ENCODE results near the gene TRMT61A. TPM values are rescaled to one million over a fixed set of nuclear protein-coding genes. Genes with fewer than 3 reads are reported as not detected.

The TRMT61A gene
- total and polyA plus RNA-seq, 10 of the 15 experiments (the other 5 are each of a cell fraction or from before 2014, with no cell fraction given) = 0.11 to 21.9 (median 11.4) TPM

Small RNA genes lying within 50 kb of the gene (small RNA-seq; reads per million reads assigned to genes)
- gene RNU4-68P (not detected), gene RNU7-160P (not detected)

Other genes with a start within 250 kb of the TRMT61A start
Only the 7 nearest of the 8 such genes appear.
- 39.6 and 43.3 TPM in 2 replicates for gene MARK3, start 143.8 kb upstream of the TRMT61A start, total RNA-seq (2014; rRNA removed)
- gene MARK3, start 143.8 kb upstream of the TRMT61A start, total RNA-seq (2014; rRNA removed; fragmentation: Illumina TruSeq; extraction: Trizol) = 48.0 and 48.3 TPM in 2 replicates
- gene MARK3, start 143.8 kb upstream of the TRMT61A start, total RNA-seq (2021) = 51.9 and 59.3 TPM in 2 replicates
- gene MARK3, start 143.8 kb upstream of the TRMT61A start, polyA plus RNA-seq (2011; rRNA removed) = 75.1 and 85.6 TPM in 2 replicates
- 50.7 and 52.0 TPM in 2 replicates for gene MARK3, start 143.8 kb upstream of the TRMT61A start, polyA plus RNA-seq (2014; fragmentation: Illumina TruSeq; extraction: Trizol)
- gene MARK3, start 143.8 kb upstream of the TRMT61A start, polyA plus RNA-seq (2014; fragmentation: Nextera tagmentation; extraction: Ambion mirVana) = 10 to 100 TPM; 10.7 to 19.8 TPM
- 43.2 and 49.9 TPM in 2 replicates for gene MARK3, start 143.8 kb upstream of the TRMT61A start, polyA plus RNA-seq (2014; rRNA removed)
- 10 to 100 TPM; 28.6 to 31.0 TPM for gene MARK3, start 143.8 kb upstream of the TRMT61A start, polyA plus RNA-seq (2016; fragmentation: Nextera tagmentation; extraction: Ambion mirVana)
- gene CKB, start 6.4 kb upstream of the TRMT61A start, total RNA-seq (2014; rRNA removed) = 2.0 and 5.2 TPM in 2 replicates
- gene CKB, start 6.4 kb upstream of the TRMT61A start, total RNA-seq (2014; rRNA removed; fragmentation: Illumina TruSeq; extraction: Trizol) = 0.37 and 0.40 TPM in 2 replicates
- gene CKB, start 6.4 kb upstream of the TRMT61A start, total RNA-seq (2021) = 3.6 and 5.5 TPM in 2 replicates
- 4.9 and 6.1 TPM in 2 replicates for gene CKB, start 6.4 kb upstream of the TRMT61A start, polyA plus RNA-seq (2011; rRNA removed)
- 0.46 TPM in 1 of 2 replicates, not detected in the other for gene CKB, start 6.4 kb upstream of the TRMT61A start, polyA plus RNA-seq (2014; fragmentation: Illumina TruSeq; extraction: Trizol)
- under 1 TPM; 0.48 to 0.90 TPM for gene CKB, start 6.4 kb upstream of the TRMT61A start, polyA plus RNA-seq (2014; fragmentation: Nextera tagmentation; extraction: Ambion mirVana)
- 2.8 and 9.0 TPM in 2 replicates for gene CKB, start 6.4 kb upstream of the TRMT61A start, polyA plus RNA-seq (2014; rRNA removed)
- gene CKB, start 6.4 kb upstream of the TRMT61A start, polyA plus RNA-seq (2016; fragmentation: Nextera tagmentation; extraction: Ambion mirVana) = 1 to 10 TPM; 2.6 to 3.3 TPM
- 17.5 and 18.5 TPM in 2 replicates for gene BAG5, start 33.5 kb downstream of the TRMT61A start, total RNA-seq (2014; rRNA removed)
- gene BAG5, start 33.5 kb downstream of the TRMT61A start, total RNA-seq (2014; rRNA removed; fragmentation: Illumina TruSeq; extraction: Trizol) = 22.9 and 23.8 TPM in 2 replicates
- gene BAG5, start 33.5 kb downstream of the TRMT61A start, total RNA-seq (2021) = 21.4 and 22.7 TPM in 2 replicates
- gene BAG5, start 33.5 kb downstream of the TRMT61A start, polyA plus RNA-seq (2011; rRNA removed) = 10.2 and 14.2 TPM in 2 replicates
- gene BAG5, start 33.5 kb downstream of the TRMT61A start, polyA plus RNA-seq (2014; fragmentation: Illumina TruSeq; extraction: Trizol) = 25.9 and 33.9 TPM in 2 replicates
- 10 to 100 TPM in 1 of 2 experiments, 1 to 10 TPM in 1; 9.9 to 10.9 TPM for gene BAG5, start 33.5 kb downstream of the TRMT61A start, polyA plus RNA-seq (2014; fragmentation: Nextera tagmentation; extraction: Ambion mirVana)
- 13.1 and 13.5 TPM in 2 replicates for gene BAG5, start 33.5 kb downstream of the TRMT61A start, polyA plus RNA-seq (2014; rRNA removed)
- 10 to 100 TPM; 25.7 to 30.5 TPM for gene BAG5, start 33.5 kb downstream of the TRMT61A start, polyA plus RNA-seq (2016; fragmentation: Nextera tagmentation; extraction: Ambion mirVana)
- gene COA8, start 33.8 kb downstream of the TRMT61A start, total RNA-seq (2014; rRNA removed) = 23.7 and 37.3 TPM in 2 replicates
- gene COA8, start 33.8 kb downstream of the TRMT61A start, total RNA-seq (2014; rRNA removed; fragmentation: Illumina TruSeq; extraction: Trizol) = 22.7 and 24.2 TPM in 2 replicates
- 29.0 and 34.7 TPM in 2 replicates for gene COA8, start 33.8 kb downstream of the TRMT61A start, total RNA-seq (2021)
- gene COA8, start 33.8 kb downstream of the TRMT61A start, polyA plus RNA-seq (2011; rRNA removed) = 20.5 and 29.0 TPM in 2 replicates
- gene COA8, start 33.8 kb downstream of the TRMT61A start, polyA plus RNA-seq (2014; fragmentation: Illumina TruSeq; extraction: Trizol) = 27.4 and 30.6 TPM in 2 replicates
- gene COA8, start 33.8 kb downstream of the TRMT61A start, polyA plus RNA-seq (2014; fragmentation: Nextera tagmentation; extraction: Ambion mirVana) = 10 to 100 TPM in 1 of 2 experiments, 1 to 10 TPM in 1; 6.1 to 11.3 TPM
- gene COA8, start 33.8 kb downstream of the TRMT61A start, polyA plus RNA-seq (2014; rRNA removed) = 32.8 and 33.7 TPM in 2 replicates
- gene COA8, start 33.8 kb downstream of the TRMT61A start, polyA plus RNA-seq (2016; fragmentation: Nextera tagmentation; extraction: Ambion mirVana) = 10 to 100 TPM; 67.6 to 69.5 TPM
- 95.2 and 105 TPM in 2 replicates for gene KLC1, start 100.0 kb downstream of the TRMT61A start, total RNA-seq (2014; rRNA removed)
- gene KLC1, start 100.0 kb downstream of the TRMT61A start, total RNA-seq (2014; rRNA removed; fragmentation: Illumina TruSeq; extraction: Trizol) = 68.9 and 71.4 TPM in 2 replicates
- gene KLC1, start 100.0 kb downstream of the TRMT61A start, total RNA-seq (2021) = 102 and 113 TPM in 2 replicates
- gene KLC1, start 100.0 kb downstream of the TRMT61A start, polyA plus RNA-seq (2011; rRNA removed) = 85.2 and 120 TPM in 2 replicates
- gene KLC1, start 100.0 kb downstream of the TRMT61A start, polyA plus RNA-seq (2014; fragmentation: Illumina TruSeq; extraction: Trizol) = 39.2 and 44.2 TPM in 2 replicates
- 10 to 100 TPM in 1 of 2 experiments, 1 to 10 TPM in 1; 5.5 to 15.5 TPM for gene KLC1, start 100.0 kb downstream of the TRMT61A start, polyA plus RNA-seq (2014; fragmentation: Nextera tagmentation; extraction: Ambion mirVana)
- gene KLC1, start 100.0 kb downstream of the TRMT61A start, polyA plus RNA-seq (2014; rRNA removed) = 137 and 140 TPM in 2 replicates
- gene KLC1, start 100.0 kb downstream of the TRMT61A start, polyA plus RNA-seq (2016; fragmentation: Nextera tagmentation; extraction: Ambion mirVana) = 10 to 100 TPM; 75.7 to 76.5 TPM
- 48.2 and 50.9 TPM in 2 replicates for gene XRCC3, start 186.3 kb downstream of the TRMT61A start, total RNA-seq (2014; rRNA removed)
- gene XRCC3, start 186.3 kb downstream of the TRMT61A start, total RNA-seq (2014; rRNA removed; fragmentation: Illumina TruSeq; extraction: Trizol) = 24.1 and 28.6 TPM in 2 replicates
- gene XRCC3, start 186.3 kb downstream of the TRMT61A start, total RNA-seq (2021) = 35.8 and 44.8 TPM in 2 replicates
- gene XRCC3, start 186.3 kb downstream of the TRMT61A start, polyA plus RNA-seq (2011; rRNA removed) = 19.0 and 25.6 TPM in 2 replicates
- 52.0 and 55.3 TPM in 2 replicates for gene XRCC3, start 186.3 kb downstream of the TRMT61A start, polyA plus RNA-seq (2014; fragmentation: Illumina TruSeq; extraction: Trizol)
- gene XRCC3, start 186.3 kb downstream of the TRMT61A start, polyA plus RNA-seq (2014; fragmentation: Nextera tagmentation; extraction: Ambion mirVana) = under 1 TPM; 0.37 to 0.60 TPM
- 40.9 and 45.1 TPM in 2 replicates for gene XRCC3, start 186.3 kb downstream of the TRMT61A start, polyA plus RNA-seq (2014; rRNA removed)
- 10 to 100 TPM; 24.2 to 25.0 TPM for gene XRCC3, start 186.3 kb downstream of the TRMT61A start, polyA plus RNA-seq (2016; fragmentation: Nextera tagmentation; extraction: Ambion mirVana)
- gene ZFYVE21, start 186.6 kb downstream of the TRMT61A start, total RNA-seq (2014; rRNA removed) = 12.1 and 13.4 TPM in 2 replicates
- gene ZFYVE21, start 186.6 kb downstream of the TRMT61A start, total RNA-seq (2014; rRNA removed; fragmentation: Illumina TruSeq; extraction: Trizol) = 8.3 and 9.3 TPM in 2 replicates
- 12.1 and 16.9 TPM in 2 replicates for gene ZFYVE21, start 186.6 kb downstream of the TRMT61A start, total RNA-seq (2021)
- 17.4 and 21.7 TPM in 2 replicates for gene ZFYVE21, start 186.6 kb downstream of the TRMT61A start, polyA plus RNA-seq (2011; rRNA removed)
- 7.9 and 9.1 TPM in 2 replicates for gene ZFYVE21, start 186.6 kb downstream of the TRMT61A start, polyA plus RNA-seq (2014; fragmentation: Illumina TruSeq; extraction: Trizol)
- 1 to 10 TPM in 1 of 2 experiments, under 1 TPM in 1; 0.79 to 3.1 TPM for gene ZFYVE21, start 186.6 kb downstream of the TRMT61A start, polyA plus RNA-seq (2014; fragmentation: Nextera tagmentation; extraction: Ambion mirVana)
- 20.6 and 21.8 TPM in 2 replicates for gene ZFYVE21, start 186.6 kb downstream of the TRMT61A start, polyA plus RNA-seq (2014; rRNA removed)
- gene ZFYVE21, start 186.6 kb downstream of the TRMT61A start, polyA plus RNA-seq (2016; fragmentation: Nextera tagmentation; extraction: Ambion mirVana) = 10 to 100 TPM; 15.5 to 20.7 TPM